PFSK-1 (cell line): ENCODE measurements around the gene PFDN1. TPM values are rescaled to one million over a fixed set of nuclear protein-coding genes. Genes with fewer than 3 reads are reported as not detected.
A peak's percentile ranks its signal among the peaks of the same experiment; 100 is the strongest.

Experiments
- FOXP2 ChIP-seq: optimal IDR thresholded peaks from 2 replicates; pipeline ENCODE3; 2011; ENCODE audit warnings: borderline replicate concordance, control low read depth, inconsistent platforms; ENCODE audit not compliant: insufficient read depth; ENCODE audit errors: extremely low read length, extremely low read depth
- POLR2AphosphoS5 ChIP-seq: IDR thresholded peaks from 2 replicates; pipeline ENCODE4 v1.6.1; 2012; ENCODE audit warnings: low read depth, mild to moderate bottlenecking, control low read depth, low read length, moderate library complexity
- REST ChIP-seq, 2 experiments: IDR thresholded peaks; 2 replicates each; pipeline versions ENCODE4 v1.6.1 to v1.8.0; 2011 to 2012; ENCODE audit warnings: low read depth in 2 of 2, low read length in 2 of 2, control low read depth in 1 of 2, inconsistent platforms in 1 of 2, mild to moderate bottlenecking in 1 of 2, moderate library complexity in 1 of 2; ENCODE audit not compliant: insufficient read depth in 1 of 2
- SIN3A ChIP-seq: IDR thresholded peaks from 2 replicates; pipeline ENCODE4 v1.6.1; 2012; ENCODE audit warnings: mild to moderate bottlenecking, low read length, moderate library complexity, borderline replicate concordance; ENCODE audit not compliant: insufficient read depth
- TAF1 ChIP-seq: IDR thresholded peaks from 2 replicates; pipeline ENCODE4 v1.6.1; 2012; ENCODE audit warnings: low read length, control low read depth, borderline replicate concordance; ENCODE audit not compliant: insufficient read depth
- polyA plus RNA-seq: library from polyadenylated mRNA; unstranded; fragments of >200 nt; gene quantifications from one replicate; pipeline ENCODE4 v1.2.1, GENCODE V29; 2012; ENCODE audit warnings: low read depth, missing spikeins; ENCODE audit not compliant: insufficient read length

Gene PFDN1
- polyA plus RNA-seq = 43.9 TPM

- TF ChIP-seq SIN3A = 0 out of 2 replicates have a peak, but pooled peaks have one; percentile 24
- no peak for TF ChIP-seq REST (IDR thresholded peaks at IDR 0.05; ENCODE audit: insufficient read depth in 1 of 2, low read depth in 2 of 2, low read length in 2 of 2)
- TF ChIP-seq FOXP2 = no peak
- TF ChIP-seq POLR2AphosphoS5 = peak; percentile 99
- peak; percentile 85; the same call in 1 of the 2 replicates for TF ChIP-seq TAF1
Observed at GRCh38 chr5:140302786-140303639, at the start of gene PFDN1. Gene PFDN1 (minus strand): TSS chr5:140303101. CDS start chr5:140303073, 28 bp downstream.

- no peak for TF ChIP-seq SIN3A
- no peak for TF ChIP-seq REST (IDR thresholded peaks at IDR 0.05; ENCODE audit: insufficient read depth in 1 of 2, low read depth in 2 of 2, low read length in 2 of 2)
- no peak for TF ChIP-seq TAF1
- TF ChIP-seq FOXP2 = no peak
- TF ChIP-seq POLR2AphosphoS5 = no peak
Observed at GRCh38 chr5:140351609-140352334, 48.9 kb upstream of the PFDN1 start.

DNA sequence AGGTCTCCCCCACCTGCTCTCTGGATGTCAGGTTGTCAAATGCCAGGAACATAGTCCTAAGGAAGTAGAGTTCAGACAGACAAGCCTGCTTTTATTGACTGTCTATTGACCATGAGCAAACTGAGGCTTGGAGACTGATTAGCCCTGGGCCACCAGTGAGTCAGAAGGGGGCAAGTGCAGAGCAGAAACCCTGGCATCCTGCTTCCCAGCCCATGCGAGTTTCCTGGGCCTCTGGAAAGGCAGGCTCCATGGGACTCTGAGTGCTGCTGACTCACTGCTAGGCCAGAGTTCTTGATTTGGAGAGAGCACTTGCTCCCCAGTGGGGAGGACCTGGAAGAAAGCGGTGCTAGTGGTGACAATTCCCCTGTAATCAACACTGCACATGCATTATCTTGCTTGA lies 46.3 kb upstream of the PFDN1 start:
- TF ChIP-seq SIN3A = no peak
- TF ChIP-seq POLR2AphosphoS5 = no peak
- TF ChIP-seq REST (IDR thresholded peaks at IDR 0.05; ENCODE audit: insufficient read depth in 1 of 2, low read depth in 2 of 2, low read length in 2 of 2) = no peak
- no peak for TF ChIP-seq FOXP2
- TF ChIP-seq TAF1 = no peak

DNA sequence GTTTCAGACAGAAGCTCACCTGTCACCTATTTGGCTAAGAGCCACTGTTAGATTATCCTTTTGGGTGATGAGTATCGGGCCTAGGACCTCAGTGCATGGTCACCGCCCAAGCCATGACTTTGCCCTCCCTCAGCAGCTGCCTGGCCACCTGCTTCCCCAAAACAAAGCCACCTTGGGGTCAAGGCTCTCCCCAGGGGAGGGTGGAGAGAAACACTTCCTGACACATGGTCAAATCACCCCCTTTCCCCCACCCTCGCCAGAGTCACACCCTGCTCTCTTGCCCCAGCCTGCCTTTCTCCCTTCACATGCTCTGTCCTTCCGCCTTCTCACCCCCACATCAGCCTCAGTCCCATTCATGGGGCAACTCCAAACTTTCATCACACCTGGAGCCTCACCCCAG lies 45.2 kb upstream of the PFDN1 start:
- TF ChIP-seq SIN3A (no peak), REST (IDR thresholded peaks at IDR 0.05; ENCODE audit: insufficient read depth in 1 of 2, low read depth in 2 of 2, low read length in 2 of 2) (no peak), FOXP2 (no peak), POLR2AphosphoS5 (no peak), TAF1 (no peak)
